Pancreas (tissue), 10 donors: Measurements from ENCODE around the gene VPS8. TPM values are rescaled to one million over a fixed set of nuclear protein-coding genes. Genes with fewer than 3 reads are reported as not detected.

Source experiments
- ATAC-seq, 4 donors: fragments of 200-7000 bp; cut with Tn5 transposase; one replicate each; pipeline versions ENCODE4 v1.8.0 to v1.9.1; 2020; ENCODE audit warnings: mild to moderate bottlenecking in 4 of 4, moderate library complexity in 4 of 4
- DNase-seq, 6 donors: peaks; one replicate each; pipeline ENCODE4 v3.0.0-alpha.2; 2020
- FAIRE-seq: peaks from 2 replicates; lab custom pipeline; 2012; peaks lifted over from hg19 to GRCh38; lab: Jason Lieb, UNC
- H3K27ac ChIP-seq, 4 donors: fragments of 200-600 bp; sonication (generic); 1 replicate in 3 of 4; 2 replicates in 1 of 4; pipeline versions ENCODE4 v1.5.0 to v1.8.0; 2020
- H3K27me3 ChIP-seq, 4 donors: fragments of 200-600 bp; one replicate each; pipeline ENCODE4 v1.8.0; 2021
- H3K36me3 ChIP-seq, 3 donors: fragments of 200-600 bp; sonication (generic) in 1 of 3; one replicate each; pipeline versions ENCODE4 v1.5.0 to v1.8.0; 2020 to 2021
- H3K4me1 ChIP-seq, 3 donors: fragments of 200-600 bp; one replicate each; pipeline ENCODE4 v1.8.0; 2021
- H3K4me3 ChIP-seq, 4 donors: fragments of 200-600 bp; sonication (generic) in 2 of 4; one replicate each; pipeline versions ENCODE4 v1.5.0 to v1.8.0; 2020 to 2021
- H3K9me3 ChIP-seq, 4 donors: fragments of 200-600 bp; one replicate each; pipeline ENCODE4 v1.8.0; 2021
- WGBS, 2 donors: extraction: QIAGEN DNeasy Blood & Tissue Kit; methylation state at CpG; one replicate each; pipeline ENCODE4 v1.1.7; 2013; 5-methylcytosine and 5-hydroxymethylcytosine counted together
- intact Hi-C, 3 donors: fragments of 100-400 bp; cut with DNase I; formaldehyde crosslinking; loops; one replicate each; pipeline versions ENCODE4 v1.11.1 to v1.14.2; 2022
- polyA plus RNA-seq, 2 donors: library from polyadenylated mRNA; stranded (reverse); fragments of 200-250 nt; gene quantifications; one replicate each; pipeline ENCODE4 v1.2.3, GENCODE V29; 2013
- total RNA-seq, 6 donors: library from RNA; stranded (reverse); fragmentation: NEBNext Ultra II Directional in 4 of 6; extraction: Animal tissue kit (Norgen Biotek cat#: 25700) in 4 of 6; gene quantifications; one replicate each; pipeline versions ENCODE4 v1.2.1 to v1.2.4, GENCODE V29; 2021 to 2023
- TF ChIP-seq, protein P1 (sequence below), 4 donors: fragments of 200-600 bp; sonication (generic) in 3 of 4; IDR thresholded peaks; one replicate each; pipeline versions ENCODE4 v1.5.0 to v1.8.0; 2021; ENCODE audit warnings: antibody characterized with exemption in 4 of 4
- donor health status: healthy with polysubstance abuse.
- donor health status: DM: no; HTN: no; CAD: no; lungs with moderate emphysema.
- donor health status: DM: no; HTN: no; CAD: no.
- donor health status: control.
- donor health status: control.
- donor health status: Bipolar disorder and iron deficiency.
- donor health status: DM: yes; HTN: yes; CAD: no.
- donor health status: DM: no; HTN: no; CAD: no.
- donor health status: DM: no; HTN: no; CAD: no.
- donor health status: DM: yes; HTN: yes; CAD: no.

The VPS8 gene
- total and polyA plus RNA-seq, 8 donors, result 7.9 to 37.5 (median 19.2) TPM

DNA sequence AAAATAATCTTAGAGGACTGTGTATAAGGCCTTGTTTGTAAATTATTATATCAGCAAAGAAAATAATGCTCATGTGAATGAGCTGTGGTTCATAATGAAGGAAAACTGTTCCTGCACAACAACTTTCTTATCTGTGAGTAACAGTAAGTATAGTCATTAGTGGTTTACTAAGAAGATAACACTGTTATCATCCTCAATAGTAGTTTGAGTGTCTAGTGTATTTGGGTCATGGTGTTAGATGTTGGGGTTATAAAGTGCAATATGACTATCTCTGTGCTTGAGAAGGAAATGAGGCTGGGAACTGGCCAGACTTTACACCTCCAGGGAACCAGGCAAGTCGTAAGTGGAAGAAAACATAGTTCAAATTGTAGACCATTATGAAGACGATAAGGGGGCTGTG, 15.6 kb downstream of the VPS8 start:
- 82 to 94% methylated on average over 2 of the region's 2 CpGs for WGBS, 2 donors
- intact Hi-C loops, result no loop called here
- FAIRE-seq (no peak), ATAC-seq (no peak), DNase-seq (no peak)
- Histone ChIP-seq H3K27ac (no peak overlapping the region), H3K9me3 (no peaks in the 10 kb centered on the region), H3K36me3 (no peaks in the 10 kb centered on the region), H3K4me1 (peaks cover 0 to under 1% (median 0%) of the 10 kb centered on the region in 3 donors), H3K4me3 (no peak overlapping the region), H3K27me3 (no peaks in the 10 kb centered on the region)
- TF ChIP-seq, protein P1, sequence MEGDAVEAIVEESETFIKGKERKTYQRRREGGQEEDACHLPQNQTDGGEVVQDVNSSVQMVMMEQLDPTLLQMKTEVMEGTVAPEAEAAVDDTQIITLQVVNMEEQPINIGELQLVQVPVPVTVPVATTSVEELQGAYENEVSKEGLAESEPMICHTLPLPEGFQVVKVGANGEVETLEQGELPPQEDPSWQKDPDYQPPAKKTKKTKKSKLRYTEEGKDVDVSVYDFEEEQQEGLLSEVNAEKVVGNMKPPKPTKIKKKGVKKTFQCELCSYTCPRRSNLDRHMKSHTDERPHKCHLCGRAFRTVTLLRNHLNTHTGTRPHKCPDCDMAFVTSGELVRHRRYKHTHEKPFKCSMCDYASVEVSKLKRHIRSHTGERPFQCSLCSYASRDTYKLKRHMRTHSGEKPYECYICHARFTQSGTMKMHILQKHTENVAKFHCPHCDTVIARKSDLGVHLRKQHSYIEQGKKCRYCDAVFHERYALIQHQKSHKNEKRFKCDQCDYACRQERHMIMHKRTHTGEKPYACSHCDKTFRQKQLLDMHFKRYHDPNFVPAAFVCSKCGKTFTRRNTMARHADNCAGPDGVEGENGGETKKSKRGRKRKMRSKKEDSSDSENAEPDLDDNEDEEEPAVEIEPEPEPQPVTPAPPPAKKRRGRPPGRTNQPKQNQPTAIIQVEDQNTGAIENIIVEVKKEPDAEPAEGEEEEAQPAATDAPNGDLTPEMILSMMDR (IDR thresholded peaks at IDR 0.05), result no peak

DNA sequence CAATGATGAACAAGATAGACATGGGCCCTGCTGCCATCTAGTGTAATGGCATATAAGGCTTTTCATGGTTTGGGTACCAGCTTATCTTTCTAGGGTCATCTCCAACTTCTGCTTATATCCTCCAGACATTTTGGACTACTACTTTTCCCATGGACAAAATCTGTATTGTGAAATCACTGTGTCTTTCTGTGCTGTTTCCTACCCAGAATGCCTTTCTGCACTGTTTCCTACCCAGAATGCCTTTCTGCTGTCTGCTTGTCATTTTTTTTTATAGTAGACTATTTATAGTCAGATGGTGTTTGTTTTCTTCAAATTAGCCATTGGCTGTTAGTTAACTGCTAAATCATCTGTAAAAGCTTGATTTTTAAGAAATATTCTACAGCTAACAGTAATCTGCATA, 20.1 kb downstream of the VPS8 start:
- peaks cover 0 to 15% (median 0%) of the 10 kb centered on the region in 3 donors for H3K36me3 ChIP-seq

DNA sequence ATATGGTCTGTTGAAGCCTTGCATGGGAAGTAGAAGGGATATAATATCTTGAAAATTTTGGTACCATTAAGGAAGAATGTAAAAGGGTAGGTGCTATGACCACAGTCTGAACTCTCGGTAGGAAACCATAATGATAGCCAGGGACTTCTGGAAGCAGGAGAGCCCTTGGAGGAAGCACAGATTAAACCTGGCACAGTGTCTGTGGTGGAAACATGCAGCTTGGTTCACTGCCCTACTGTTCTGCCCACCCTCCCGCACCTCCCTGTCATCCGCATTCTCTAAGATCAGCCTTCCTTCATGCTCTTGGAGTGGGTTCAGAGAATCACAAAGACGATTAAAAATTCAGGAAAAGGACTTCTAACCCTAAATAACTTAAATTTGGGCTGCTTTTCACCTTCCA, 20.9 kb downstream of the VPS8 start:
- Histone ChIP-seq H3K36me3 (peaks cover 0 to 15% (median 0%) of the 10 kb centered on the region in 3 donors), H3K4me3 (no peak overlapping the region), H3K4me1 (no peaks in the 10 kb centered on the region), H3K27ac (no peak overlapping the region), H3K9me3 (no peaks in the 10 kb centered on the region), H3K27me3 (no peaks in the 10 kb centered on the region)
- ATAC-seq (no peak), DNase-seq (no peak), FAIRE-seq (no peak)
- intact Hi-C loops, result no loop called here
- WGBS, 2 donors, result 88% methylated on average over 4 of the region's 4 CpGs
- TF ChIP-seq, protein P1 (IDR thresholded peaks at IDR 0.05), result no peak

More for the DNA sequence above, 20.1 kb downstream of the VPS8 start:
- no peak overlapping the region for H3K4me3 ChIP-seq
- no peak overlapping the region for H3K27ac ChIP-seq
- no peaks in the 10 kb centered on the region for H3K4me1 ChIP-seq
- intact Hi-C loops, result no loop called here
- no peak for FAIRE-seq
- TF ChIP-seq, protein P1 (IDR thresholded peaks at IDR 0.05), result no peak
- no peaks in the 10 kb centered on the region for H3K27me3 ChIP-seq
- no peak for DNase-seq
- ATAC-seq, result no peak
- H3K9me3 ChIP-seq, result no peaks in the 10 kb centered on the region

DNA sequence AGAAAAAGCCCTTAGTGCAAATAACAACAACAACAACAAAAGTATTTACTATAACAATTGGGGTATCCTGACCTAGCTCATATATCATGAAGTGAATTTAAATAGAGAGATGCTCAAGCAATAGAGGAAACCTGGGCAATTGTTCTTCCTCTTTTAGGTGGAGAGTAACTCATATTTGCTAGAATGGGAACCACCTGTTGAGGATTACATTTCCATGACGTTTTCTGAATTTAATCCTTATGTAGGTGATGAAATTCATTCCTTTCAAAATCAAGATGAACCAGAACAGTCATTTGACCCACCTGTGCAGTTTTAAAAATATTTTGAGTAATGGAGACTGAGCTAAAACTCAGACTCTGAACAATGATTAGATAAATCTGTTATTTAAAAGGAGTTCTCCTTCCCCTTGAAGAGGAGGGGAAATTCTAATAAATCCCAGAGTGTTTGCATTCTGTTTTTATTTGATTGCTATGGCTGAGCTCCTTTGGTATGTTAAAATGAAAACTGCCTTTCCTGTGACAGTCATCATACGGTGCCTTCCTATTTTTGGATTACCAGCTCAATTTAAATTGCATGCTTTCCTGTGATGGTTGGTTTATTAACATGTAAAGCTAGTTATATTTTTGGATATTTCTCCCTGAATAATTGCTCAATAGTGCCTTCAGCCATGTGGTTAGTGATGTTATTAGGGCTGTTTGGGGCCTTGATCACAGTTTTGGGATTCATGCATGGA, 24.3 kb downstream of the VPS8 start:
- Histone ChIP-seq H3K4me1 (no peaks in the 10 kb centered on the region), H3K9me3 (no peaks in the 10 kb centered on the region), H3K27me3 (no peaks in the 10 kb centered on the region), H3K36me3 (peaks cover 0 to 15% (median 0%) of the 10 kb centered on the region in 3 donors), H3K27ac (no peak overlapping the region), H3K4me3 (no peak overlapping the region)
- FAIRE-seq (no peak), ATAC-seq (no peak), DNase-seq (no peak)
- intact Hi-C loops, result no loop called here
- 68 to 73% methylated on average over 2 of the region's 2 CpGs for WGBS, 2 donors
- TF ChIP-seq, protein P1 (IDR thresholded peaks at IDR 0.05), result no peak

DNA sequence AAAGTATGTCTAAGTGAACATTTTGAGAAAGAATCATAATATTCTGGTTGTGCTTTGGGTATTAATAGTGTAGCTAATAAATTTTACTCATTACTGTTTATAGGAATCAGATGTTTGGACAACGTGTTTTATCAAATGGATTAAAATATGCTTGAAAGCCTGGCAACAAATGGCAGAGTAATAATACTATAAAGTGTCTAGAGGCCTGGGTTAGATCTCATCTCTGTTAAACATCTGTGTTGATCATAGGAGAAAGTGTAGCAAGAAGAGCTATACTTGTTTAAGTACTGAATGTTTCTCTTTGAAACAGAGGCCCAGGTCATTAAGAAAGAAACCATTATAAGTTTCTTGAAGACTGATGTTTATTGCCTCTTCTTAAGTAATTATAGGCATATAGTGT, 30.5 kb downstream of the VPS8 start:
- WGBS, 2 donors, result 76 to 82% methylated on average over 1 of the region's 1 CpG
- Histone ChIP-seq H3K36me3 (peaks cover 0 to 4% (median 0%) of the 10 kb centered on the region in 3 donors), H3K9me3 (no peaks in the 10 kb centered on the region), H3K4me3 (no peak overlapping the region), H3K4me1 (no peaks in the 10 kb centered on the region), H3K27ac (no peak overlapping the region), H3K27me3 (no peaks in the 10 kb centered on the region)
- no peak for ATAC-seq
- intact Hi-C loops, result no loop called here
- no peak for FAIRE-seq
- DNase-seq, result no peak
- TF ChIP-seq, protein P1 (IDR thresholded peaks at IDR 0.05), result no peak
